Fibroblast of mammary gland (primary cell): ENCODE results near the gene CTIF.
A peak's percentile ranks its signal among the peaks of the same experiment; 100 is the strongest.

Source experiments
- DNase-seq: peaks from one replicate; pipeline ENCODE4 v3.0.0-alpha.2; 2010; ENCODE audit warnings: low read depth
- H3K4me3 ChIP-seq: 2 replicates; pipeline ENCODE4 v1.5.1; 2011; ENCODE audit warnings: low read depth, mild to moderate bottlenecking, low read length, moderate library complexity; ENCODE audit not compliant: control insufficient read depth
- CTCF ChIP-seq: conservative IDR thresholded peaks from 2 replicates; pipeline ENCODE4 v1.5.1; 2011; ENCODE audit warnings: low read depth, low read length, inconsistent platforms; ENCODE audit not compliant: control insufficient read depth, insufficient read depth

Gene CTIF

GRCh38 chr18:48661421-48661820 lies 122.6 kb downstream of the CTIF start:
- H3K4me3 ChIP-seq, result no peak overlapping the region
- no peak for TF ChIP-seq CTCF
- DNase-seq, result no peak

GRCh38 chr18:48662011-48662661 lies 123.3 kb downstream of the CTIF start:
- peak; percentile 57 for DNase-seq
- no peak for TF ChIP-seq CTCF
- no peak overlapping the region for H3K4me3 ChIP-seq

- H3K4me3 ChIP-seq, result no peak overlapping the region
- no peak for TF ChIP-seq CTCF
- no peak for DNase-seq
These were observed 124.5 kb downstream of the CTIF start for GRCh38 chr18:48663096-48663930.

GRCh38 chr18:48663931-48664847 lies 125.4 kb downstream of the CTIF start:
- peak; percentile 58 for DNase-seq
- H3K4me3 ChIP-seq, result no peak overlapping the region
- peak; percentile 92 for TF ChIP-seq CTCF

GRCh38 chr18:48665654-48666053 lies 126.8 kb downstream of the CTIF start:
- TF ChIP-seq CTCF, result no peak

GRCh38 chr18:48666613-48667012 lies 127.8 kb downstream of the CTIF start:
- DNase-seq, result no peak
- TF ChIP-seq CTCF, result no peak
- H3K4me3 ChIP-seq, result no peak overlapping the region

More at GRCh38 chr18:48665654-48666053, 126.8 kb downstream of the CTIF start:
- H3K4me3 ChIP-seq, result no peak overlapping the region
- DNase-seq, result no peak
